Activated B cell treated with CpG ODN at 0.5 μM for 24 hours (primary cell): ENCODE results near the gene CNIH2. TPM values are rescaled to one million over a fixed set of nuclear protein-coding genes. Genes with fewer than 3 reads are reported as not detected.

Source experiments
- ATAC-seq: fragments of 200-7000 bp; cut with Tn5 transposase; one replicate; pipeline ENCODE4 v1.10.0; 2021; ENCODE audit warnings: low read depth, mild to moderate bottlenecking, moderate library complexity
- CTCF ChIA-PET: fragments of 350-600 bp; sonication (Branson Sonifier 250); formaldehyde crosslinking; loops from one replicate; lab custom pipeline; 2021; ENCODE audit warnings: antibody characterized with exemption; lab: Charles Lee
- POLR2A ChIA-PET: fragments of 350-600 bp; sonication (Branson Sonifier 250); formaldehyde crosslinking; loops from one replicate; lab custom pipeline; 2021; ENCODE audit warnings: antibody characterized with exemption; lab: Charles Lee
- DNase-seq: peaks from one replicate; pipeline ENCODE4 v3.0.0; 2022
- H3K27ac Mint-ChIP-seq: one replicate; pipeline ENCODE4 v1.8.0; 2020; ENCODE audit warnings: mixed read lengths
- H3K27me3 Mint-ChIP-seq: one replicate; pipeline ENCODE4 v1.8.0; 2021; ENCODE audit warnings: mixed read lengths
- H3K36me3 Mint-ChIP-seq: one replicate; pipeline ENCODE4 v1.8.0; 2021; ENCODE audit warnings: low read depth, mixed read lengths
- H3K4me1 Mint-ChIP-seq: one replicate; pipeline ENCODE4 v1.8.0; 2021; ENCODE audit warnings: mixed read lengths
- H3K4me3 Mint-ChIP-seq: one replicate; pipeline ENCODE4 v1.8.0; 2020; ENCODE audit warnings: mild to moderate bottlenecking, mixed read lengths
- H3K9me3 Mint-ChIP-seq: one replicate; pipeline ENCODE4 v1.8.0; 2020; ENCODE audit warnings: mixed read lengths
- intact Hi-C: fragments of 100-400 bp; cut with micrococcal nuclease; formaldehyde crosslinking; loops from one replicate; pipeline ENCODE4 v1.15.1; 2024
- total RNA-seq: library from RNA; stranded (reverse); gene quantifications from 2 replicates; pipeline ENCODE4 v1.2.3, GENCODE V29; 2022
- TF ChIP-seq, protein P1 (sequence below): fragments of 200-600 bp; IDR thresholded peaks from one replicate; pipeline ENCODE4 v1.8.0; 2022; ENCODE audit warnings: antibody characterized with exemption, mild to moderate bottlenecking

CNIH2 gene
- total RNA-seq, 1 donor from 2014 or later: 0.93 TPM

DNA sequence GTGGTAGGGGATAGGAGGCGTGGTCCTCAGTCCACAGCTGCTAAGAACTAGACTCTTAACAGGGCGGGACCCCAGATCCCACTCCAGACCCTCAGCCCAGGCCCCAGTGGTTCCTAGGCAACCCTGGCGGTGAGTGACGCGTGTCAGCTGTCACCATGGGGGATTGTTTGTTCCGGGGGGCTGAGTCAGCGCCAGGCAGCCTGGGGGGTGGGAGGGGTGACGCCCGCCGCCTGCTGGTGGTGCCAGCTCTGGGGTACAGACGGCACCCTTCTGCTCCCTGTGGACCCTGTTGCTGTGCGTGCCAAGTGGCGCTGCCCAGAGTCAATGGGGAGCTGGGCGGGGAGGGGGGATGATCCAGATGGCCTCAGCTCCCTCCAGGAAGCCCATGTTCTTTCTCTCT lies 2.5 kb downstream of the CNIH2 start:
- peaks cover 39% of the 10 kb centered on the region for H3K4me1 Mint-ChIP-seq
- DNase-seq (no peak), ATAC-seq (no peak)
- no peak overlapping the region for H3K4me3 Mint-ChIP-seq
- CTCF ChIA-PET: interaction anchor here (2.9 kb wide), 1 partner anchor 12 kb away, joined by 14 read pairs; the partner anchor contains the start of gene RAB1B
- intact Hi-C loops: no loop called here
- H3K27ac Mint-ChIP-seq: no peak overlapping the region
- TF ChIP-seq, protein P1, sequence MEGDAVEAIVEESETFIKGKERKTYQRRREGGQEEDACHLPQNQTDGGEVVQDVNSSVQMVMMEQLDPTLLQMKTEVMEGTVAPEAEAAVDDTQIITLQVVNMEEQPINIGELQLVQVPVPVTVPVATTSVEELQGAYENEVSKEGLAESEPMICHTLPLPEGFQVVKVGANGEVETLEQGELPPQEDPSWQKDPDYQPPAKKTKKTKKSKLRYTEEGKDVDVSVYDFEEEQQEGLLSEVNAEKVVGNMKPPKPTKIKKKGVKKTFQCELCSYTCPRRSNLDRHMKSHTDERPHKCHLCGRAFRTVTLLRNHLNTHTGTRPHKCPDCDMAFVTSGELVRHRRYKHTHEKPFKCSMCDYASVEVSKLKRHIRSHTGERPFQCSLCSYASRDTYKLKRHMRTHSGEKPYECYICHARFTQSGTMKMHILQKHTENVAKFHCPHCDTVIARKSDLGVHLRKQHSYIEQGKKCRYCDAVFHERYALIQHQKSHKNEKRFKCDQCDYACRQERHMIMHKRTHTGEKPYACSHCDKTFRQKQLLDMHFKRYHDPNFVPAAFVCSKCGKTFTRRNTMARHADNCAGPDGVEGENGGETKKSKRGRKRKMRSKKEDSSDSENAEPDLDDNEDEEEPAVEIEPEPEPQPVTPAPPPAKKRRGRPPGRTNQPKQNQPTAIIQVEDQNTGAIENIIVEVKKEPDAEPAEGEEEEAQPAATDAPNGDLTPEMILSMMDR: no peak
- POLR2A ChIA-PET: interaction anchor here (0.6 to 5.2 kb wide), 3 partner anchors 9 to 325 kb away, joined by 3 to 50 read pairs (median 8); partner anchors contain the start of genes RAB1B and YIF1A
- no peaks in the 10 kb centered on the region for H3K9me3 Mint-ChIP-seq
- H3K36me3 Mint-ChIP-seq: peaks cover 25% of the 10 kb centered on the region
- no peaks in the 10 kb centered on the region for H3K27me3 Mint-ChIP-seq

DNA sequence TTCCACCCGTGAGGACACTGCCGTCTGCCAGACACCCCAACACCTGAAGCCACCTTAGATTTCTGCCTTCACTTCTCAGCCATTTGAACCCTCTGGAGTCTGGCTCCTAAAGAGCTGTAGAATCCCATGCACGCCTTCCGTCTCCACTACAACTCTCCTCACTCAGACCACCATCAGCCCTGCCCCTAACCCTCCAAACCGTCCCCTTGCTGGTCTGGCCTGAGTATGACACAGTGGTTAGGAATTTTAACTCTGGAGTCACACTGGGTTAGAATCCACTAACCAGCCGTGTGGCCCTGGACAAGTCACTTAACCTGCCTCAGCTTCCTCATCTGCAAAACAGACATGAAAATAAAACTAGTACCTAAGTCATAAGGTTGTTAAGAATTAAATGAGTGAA lies 3.0 kb downstream of the CNIH2 start:
- TF ChIP-seq, protein P1: no peak
- ChIA-PET POLR2A (interaction anchor here (0.5 to 5.2 kb wide), 3 partner anchors 8 to 512 kb away, joined by 6 to 50 read pairs (median 8); partner anchors contain the start of genes RAB1B and YIF1A), CTCF (interaction anchor here (2.8 to 2.9 kb wide), 2 partner anchors 13 to 59 kb away, joined by 14 to 23 read pairs; partner anchors contain the start of gene RAB1B)
- H3K27ac Mint-ChIP-seq: no peak overlapping the region
- H3K27me3 Mint-ChIP-seq: no peaks in the 10 kb centered on the region
- peaks cover 39% of the 10 kb centered on the region for H3K4me1 Mint-ChIP-seq
- intact Hi-C loops: no loop called here
- ATAC-seq (no peak), DNase-seq (no peak)
- no peak overlapping the region for H3K4me3 Mint-ChIP-seq
- H3K9me3 Mint-ChIP-seq: no peaks in the 10 kb centered on the region
- H3K36me3 Mint-ChIP-seq: peaks cover 23% of the 10 kb centered on the region

DNA sequence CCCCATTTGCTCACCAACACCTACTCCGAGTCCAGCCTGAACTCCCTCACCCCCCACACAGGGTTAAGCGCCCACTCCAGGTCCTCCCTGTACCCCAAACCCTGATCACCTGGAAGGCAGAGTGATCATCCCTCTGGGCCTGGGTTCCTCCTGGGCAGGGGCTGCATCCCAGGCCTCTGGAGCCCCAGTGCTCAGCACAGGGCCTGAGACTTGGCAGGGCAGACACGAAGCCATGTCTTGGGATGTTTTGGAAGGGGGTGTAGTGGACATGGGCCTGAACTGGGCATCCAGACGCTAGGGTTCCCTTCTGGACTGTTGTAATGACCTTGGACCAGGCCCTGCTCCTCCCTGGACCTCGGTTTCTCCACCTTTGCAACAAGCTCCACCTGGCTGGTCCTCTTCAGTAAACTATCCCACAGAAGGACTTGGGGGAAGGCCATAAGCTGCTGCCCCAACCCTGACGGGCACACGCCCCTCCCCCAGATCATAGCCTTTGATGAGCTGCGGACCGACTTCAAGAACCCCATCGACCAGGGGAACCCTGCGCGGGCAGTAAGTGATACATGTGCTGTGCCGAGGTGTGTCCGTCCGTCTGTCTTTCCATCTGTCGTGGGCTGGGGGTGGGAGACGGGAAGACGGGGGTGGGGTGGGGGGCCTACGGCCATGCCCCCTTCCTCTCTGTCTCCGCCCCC lies 3.9 kb downstream of the CNIH2 start:
- no peaks in the 10 kb centered on the region for H3K9me3 Mint-ChIP-seq
- H3K36me3 Mint-ChIP-seq: peaks cover 16% of the 10 kb centered on the region
- CTCF ChIA-PET: interaction anchor here (0.8 to 2.9 kb wide), 5 partner anchors 9 to 60 kb away, joined by 3 to 23 read pairs (median 3); partner anchors contain the start of gene RAB1B
- POLR2A ChIA-PET: interaction anchor here (0.6 to 5.2 kb wide), 7 partner anchors 13 to 570 kb away, joined by 3 to 50 read pairs (median 4); partner anchors contain the start of genes BANF1, EIF1AD and RAB1B
- peak overlapping the region; percentile 77 for H3K27ac Mint-ChIP-seq
- no peak for ATAC-seq
- DNase-seq: no peak
- no peaks in the 10 kb centered on the region for H3K27me3 Mint-ChIP-seq
- peaks cover 38% of the 10 kb centered on the region for H3K4me1 Mint-ChIP-seq
- TF ChIP-seq, protein P1: no peak
- intact Hi-C loops: loop anchor here (1.0 kb wide), 3 partner anchors 14 to 60 kb away; partner anchors contain the start of gene RAB1B
- H3K4me3 Mint-ChIP-seq: peak overlapping the region; percentile 32

DNA sequence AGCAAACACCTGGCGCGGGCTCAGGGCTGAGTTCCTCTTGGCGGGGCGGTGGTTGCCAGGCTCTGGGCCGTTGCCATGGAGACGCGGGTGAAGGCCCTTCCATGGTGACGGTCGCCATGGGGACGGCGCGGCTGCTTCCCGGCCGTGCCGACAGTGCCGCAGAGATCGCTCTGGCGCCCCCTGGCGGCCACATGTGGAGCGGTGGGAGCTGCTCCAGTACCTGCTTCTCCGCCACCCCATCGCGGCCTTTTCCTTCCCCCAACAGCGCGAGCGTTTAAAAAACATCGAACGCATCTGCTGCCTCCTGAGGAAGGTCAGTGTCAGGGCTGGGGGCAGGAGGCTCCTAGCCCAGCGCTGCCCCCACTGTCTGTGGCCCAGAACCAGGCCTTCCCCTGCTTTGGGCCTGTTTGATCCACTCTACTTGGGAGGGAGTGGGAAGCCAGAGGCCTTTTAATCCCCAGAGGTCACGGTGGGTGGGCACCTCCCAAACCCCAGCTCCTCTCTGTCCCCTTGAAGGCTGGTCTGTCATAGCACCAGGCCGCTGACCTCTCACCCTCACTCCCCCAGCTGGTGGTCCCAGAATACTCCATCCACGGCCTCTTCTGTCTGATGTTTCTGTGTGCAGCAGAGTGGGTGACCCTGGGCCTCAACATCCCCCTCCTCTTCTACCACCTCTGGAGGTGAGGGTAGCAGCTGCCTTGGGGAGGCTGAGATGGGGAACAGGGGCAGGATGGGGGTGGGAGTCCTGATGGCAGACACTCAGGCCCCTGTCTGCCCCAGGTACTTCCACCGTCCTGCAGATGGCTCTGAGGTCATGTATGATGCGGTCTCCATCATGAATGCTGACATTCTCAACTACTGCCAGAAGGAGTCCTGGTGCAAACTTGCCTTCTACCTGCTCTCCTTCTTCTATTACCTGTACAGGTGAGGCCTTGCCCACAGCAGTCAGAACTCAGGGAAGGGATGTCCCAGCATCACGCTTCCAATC lies 4.8 kb downstream of the CNIH2 start:
- TF ChIP-seq, protein P1: peak; percentile 70
- peaks cover 36% of the 10 kb centered on the region for H3K4me1 Mint-ChIP-seq
- H3K36me3 Mint-ChIP-seq: peaks cover 13% of the 10 kb centered on the region
- H3K27ac Mint-ChIP-seq: peak overlapping the region; percentile 77
- H3K9me3 Mint-ChIP-seq: no peaks in the 10 kb centered on the region
- peak overlapping the region; percentile 32 for H3K4me3 Mint-ChIP-seq
- no peaks in the 10 kb centered on the region for H3K27me3 Mint-ChIP-seq
- peak; percentile 79 for ATAC-seq
- CTCF ChIA-PET: interaction anchor here (0.6 to 2.9 kb wide), 6 partner anchors 10 to 156 kb away, joined by 3 to 23 read pairs (median 3); partner anchors contain the start of gene RAB1B
- POLR2A ChIA-PET: interaction anchor here (0.6 to 5.2 kb wide), 7 partner anchors 14 to 571 kb away, joined by 3 to 50 read pairs (median 4); partner anchors contain the start of genes BANF1, EIF1AD and RAB1B
- intact Hi-C loops: loop anchor here (1.0 kb wide), 3 partner anchors 14 to 60 kb away; partner anchors contain the start of gene RAB1B
- DNase-seq: peak; percentile 100
